ENCODE data around the gene OR4X2. TPM values are rescaled to one million over a fixed set of nuclear protein-coding genes. Genes with fewer than 3 reads are reported as not detected.
"Not testable (repeated sequence)": the region's sequence is repeated elsewhere in the genome, so short reads cannot be mapped to it uniquely, and the experiment has no call there.

The OR4X2 gene, protein sequence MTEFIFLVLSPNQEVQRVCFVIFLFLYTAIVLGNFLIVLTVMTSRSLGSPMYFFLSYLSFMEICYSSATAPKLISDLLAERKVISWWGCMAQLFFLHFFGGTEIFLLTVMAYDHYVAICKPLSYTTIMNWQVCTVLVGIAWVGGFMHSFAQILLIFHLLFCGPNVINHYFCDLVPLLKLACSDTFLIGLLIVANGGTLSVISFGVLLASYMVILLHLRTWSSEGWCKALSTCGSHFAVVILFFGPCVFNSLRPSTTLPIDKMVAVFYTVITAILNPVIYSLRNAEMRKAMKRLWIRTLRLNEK
- polyA plus RNA-seq, result not detected

DNA sequence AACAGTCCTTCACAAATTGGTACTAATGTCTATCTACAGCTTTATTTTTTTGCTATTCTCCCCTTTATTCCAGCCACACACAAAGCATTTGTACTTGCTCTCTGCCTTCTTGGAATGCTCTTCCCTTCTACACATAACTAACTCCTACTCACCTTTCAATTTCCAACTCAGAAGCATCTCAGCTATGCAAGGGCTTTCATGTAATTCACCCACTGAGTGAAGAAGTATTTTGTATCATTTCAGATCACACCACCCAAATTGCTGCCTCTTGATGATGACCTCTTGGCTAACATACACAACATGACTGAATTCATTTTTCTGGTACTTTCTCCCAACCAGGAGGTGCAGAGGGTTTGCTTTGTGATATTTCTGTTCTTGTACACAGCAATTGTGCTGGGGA, at the start of gene OR4X2:
TSS of gene OR4X2 (plus strand) at position 301 of the 400 bp plus-strand sequence. CDS start at position 301, 0 bp downstream.
- Mint-ChIP-seq H3K9me3 (peaks cover 0 to 11% (median 5%) of the 10 kb centered on the region in 3 donors), H3K36me3 (no peaks in the 10 kb centered on the region), H3K27ac (no peak within 1 kb of the TSS), H3K4me1 (no peaks in the 10 kb centered on the region), H3K27me3 (peaks cover 2% of the 10 kb centered on the region), H3K4me3 (no peak within 1 kb of the TSS)

DNA sequence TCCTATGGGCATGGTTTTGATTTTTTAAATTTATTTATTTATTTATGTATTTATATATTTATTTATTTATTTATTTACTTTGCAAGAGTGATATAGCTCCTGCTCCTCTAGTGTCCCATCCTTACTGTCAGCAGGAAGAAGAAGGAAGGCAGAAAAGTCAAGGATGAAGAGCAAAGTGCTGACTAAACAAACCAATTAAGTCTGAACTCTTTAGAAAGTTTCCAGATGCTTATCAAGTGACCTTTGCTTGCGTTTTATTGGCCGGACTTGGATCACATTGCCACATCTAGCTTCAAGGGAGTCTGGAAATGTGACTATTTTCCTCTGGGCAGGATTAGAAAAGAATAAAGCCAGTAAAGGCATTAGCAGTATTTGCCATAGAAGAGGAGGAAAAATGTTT, 37.0 kb upstream of the OR4X2 start:
- Mint-ChIP-seq H3K27me3 (peaks cover 16% of the 10 kb centered on the region), H3K9me3 (peaks cover 0 to 2% (median 0%) of the 10 kb centered on the region in 3 donors), H3K27ac (no peak overlapping the region), H3K4me3 (no peak overlapping the region), H3K4me1 (no peaks in the 10 kb centered on the region), H3K36me3 (peaks cover 2% of the 10 kb centered on the region)

DNA sequence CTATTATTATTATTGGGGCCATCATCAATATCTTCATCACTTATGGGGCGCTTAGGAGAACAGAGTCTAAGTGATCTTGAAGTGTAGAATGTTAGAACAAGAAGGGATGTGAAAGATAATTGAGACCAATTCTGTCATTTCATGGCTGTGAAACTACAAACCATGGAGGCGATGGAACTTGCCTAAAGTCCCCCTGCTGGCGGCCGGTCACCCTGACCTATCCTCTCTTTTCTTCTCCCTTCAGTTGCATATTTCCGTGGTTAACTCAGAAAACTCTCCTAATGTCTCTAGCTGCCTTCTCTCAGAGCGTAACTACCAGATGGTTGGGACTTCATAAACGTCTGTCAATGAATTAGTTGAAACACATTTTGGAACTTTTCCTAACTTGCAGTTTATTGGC, 34.9 kb upstream of the OR4X2 start:
- Mint-ChIP-seq H3K27ac (no peak overlapping the region), H3K4me1 (no peaks in the 10 kb centered on the region), H3K9me3 (no peaks in the 10 kb centered on the region), H3K27me3 (peaks cover 12% of the 10 kb centered on the region), H3K36me3 (peaks cover 2% of the 10 kb centered on the region), H3K4me3 (no peak overlapping the region)

DNA sequence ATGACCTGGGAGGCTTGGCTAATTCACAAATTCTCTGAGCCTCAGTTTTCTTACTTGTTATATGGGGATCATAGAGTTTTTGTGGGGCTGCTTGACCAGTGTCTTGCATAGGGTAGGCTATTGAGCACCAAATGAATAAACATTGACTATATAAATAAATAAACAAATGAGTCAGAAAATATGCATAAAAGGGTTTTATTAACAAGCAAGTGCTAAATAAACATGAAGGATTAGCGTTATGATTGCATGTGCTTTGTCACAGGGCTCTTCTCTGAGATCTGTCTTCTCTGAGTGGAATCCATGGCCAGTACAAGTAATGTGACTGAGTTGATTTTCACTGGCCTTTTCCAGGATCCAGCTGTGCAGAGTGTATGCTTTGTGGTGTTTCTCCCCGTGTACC, 28.4 kb upstream of the OR4X2 start, which contains the start of gene OR4B1:
TSS of gene OR4B1 (plus strand) at position 301 of the 400 bp plus-strand sequence. CDS start at position 301, 0 bp downstream.
- H3K36me3 Mint-ChIP-seq, result peaks cover 2% of the 10 kb centered on the region
- no peaks in the 10 kb centered on the region for H3K27me3 Mint-ChIP-seq
- no peaks in the 10 kb centered on the region for H3K4me1 Mint-ChIP-seq
- H3K4me3 Mint-ChIP-seq, result no peak within 1 kb of the TSS
- H3K9me3 Mint-ChIP-seq, result no peaks in the 10 kb centered on the region
- H3K27ac Mint-ChIP-seq, result no peak within 1 kb of the TSS

DNA sequence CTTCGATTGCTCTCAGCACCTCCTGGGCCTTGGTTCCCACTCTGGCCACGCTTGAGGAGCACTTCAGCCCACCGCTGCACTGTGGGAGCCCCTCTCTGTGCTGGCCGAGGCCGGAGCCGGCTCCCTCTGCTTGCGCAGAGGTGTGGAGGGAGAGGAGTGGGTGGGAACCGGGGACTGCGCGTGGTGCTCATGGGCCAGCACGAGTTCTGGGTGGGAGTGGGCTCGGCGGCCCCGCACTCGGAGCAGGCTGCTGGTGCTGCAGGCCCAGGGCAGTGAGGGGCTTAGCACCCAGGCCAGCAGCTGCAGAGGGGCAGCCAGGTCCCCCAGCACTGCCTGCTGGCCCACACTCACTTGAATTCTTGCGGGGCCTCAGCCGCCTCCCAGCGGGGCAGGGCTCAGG, 16.1 kb upstream of the OR4X2 start:
- peaks cover 3% of the 10 kb centered on the region for H3K27me3 Mint-ChIP-seq
- H3K4me1 Mint-ChIP-seq, result no peaks in the 10 kb centered on the region
- H3K9me3 Mint-ChIP-seq, result peaks cover 2 to 20% (median 6%) of the 10 kb centered on the region in 3 donors
- H3K27ac Mint-ChIP-seq, result no peak overlapping the region
- no peaks in the 10 kb centered on the region for H3K36me3 Mint-ChIP-seq
- H3K4me3 Mint-ChIP-seq, result no peak overlapping the region

DNA sequence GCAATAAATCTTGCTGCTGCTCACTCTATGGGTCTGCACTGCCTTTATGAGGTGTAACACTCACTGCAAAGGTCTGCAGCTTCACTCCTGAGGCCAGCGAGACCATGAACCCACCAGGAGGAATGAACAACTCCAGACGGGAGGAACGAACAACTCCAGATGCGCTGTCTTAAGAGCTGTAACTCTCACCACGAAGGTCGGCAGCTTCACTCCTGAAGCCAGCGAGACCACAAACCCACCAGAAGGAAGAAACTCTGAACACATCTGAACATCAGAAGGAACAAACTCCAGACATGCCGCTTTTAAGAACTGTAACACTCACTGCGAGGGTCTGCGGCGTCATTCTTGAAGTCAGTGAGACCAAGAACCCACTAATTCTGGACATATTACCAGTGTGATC, 14.8 kb upstream of the OR4X2 start:
- not testable (repeated sequence) for H3K36me3 Mint-ChIP-seq, H3K4me3 Mint-ChIP-seq, H3K27me3 Mint-ChIP-seq, H3K27ac Mint-ChIP-seq, H3K4me1 Mint-ChIP-seq
- H3K9me3 Mint-ChIP-seq, result peaks cover 2 to 22% (median 7%) of the 10 kb centered on the region in 3 donors

DNA sequence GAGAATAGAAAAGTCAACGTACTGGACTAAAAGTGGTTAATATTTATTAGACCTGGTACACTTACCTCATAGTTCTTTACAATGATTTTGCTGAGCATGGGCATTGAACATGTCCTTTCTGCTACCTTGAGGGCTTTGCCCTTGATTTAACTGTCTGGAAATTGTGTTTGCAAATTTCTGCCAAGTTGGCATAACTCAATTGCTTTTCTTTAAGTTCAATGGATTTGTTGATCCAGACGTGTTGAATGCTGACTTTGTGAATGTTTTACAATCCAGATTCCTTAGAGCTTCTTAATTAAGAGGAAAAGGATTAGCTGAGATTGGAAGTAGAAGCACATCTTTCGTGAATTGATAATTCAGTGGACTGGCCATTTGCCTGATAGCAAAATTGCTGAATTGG, 7.2 kb upstream of the OR4X2 start:
- H3K4me1 Mint-ChIP-seq, result no peaks in the 10 kb centered on the region
- H3K4me3 Mint-ChIP-seq, result no peak overlapping the region
- H3K27ac Mint-ChIP-seq, result no peak overlapping the region
- H3K36me3 Mint-ChIP-seq, result no peaks in the 10 kb centered on the region
- H3K9me3 Mint-ChIP-seq, result peaks cover 4 to 10% (median 10%) of the 10 kb centered on the region in 3 donors
- H3K27me3 Mint-ChIP-seq, result peaks cover 13% of the 10 kb centered on the region

DNA sequence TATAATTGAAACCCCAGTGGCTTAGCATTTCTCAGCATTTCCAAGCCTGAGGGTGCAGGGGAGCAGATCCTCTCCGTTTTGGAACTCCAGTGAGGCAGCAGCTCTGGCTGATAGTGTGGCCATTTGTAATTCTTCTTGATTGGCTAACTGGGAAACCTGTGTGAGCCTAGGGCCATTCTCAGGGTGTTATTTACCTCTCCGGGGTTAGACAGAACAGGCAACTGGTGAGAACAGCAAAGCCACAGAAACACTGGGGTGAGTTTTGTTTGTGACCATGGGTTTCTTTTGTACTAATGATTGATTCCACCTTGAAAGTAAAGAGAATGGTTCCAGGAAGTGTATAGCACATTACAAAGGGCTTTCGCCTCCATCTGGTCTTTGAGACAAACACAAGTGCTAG, 2.4 kb upstream of the OR4X2 start:
- H3K36me3 Mint-ChIP-seq, result no peaks in the 10 kb centered on the region
- no peaks in the 10 kb centered on the region for H3K4me1 Mint-ChIP-seq
- peaks cover 0 to 5% (median 5%) of the 10 kb centered on the region in 3 donors for H3K9me3 Mint-ChIP-seq
- H3K4me3 Mint-ChIP-seq, result no peak overlapping the region
- H3K27ac Mint-ChIP-seq, result no peak overlapping the region
- H3K27me3 Mint-ChIP-seq, result peaks cover 2% of the 10 kb centered on the region

DNA sequence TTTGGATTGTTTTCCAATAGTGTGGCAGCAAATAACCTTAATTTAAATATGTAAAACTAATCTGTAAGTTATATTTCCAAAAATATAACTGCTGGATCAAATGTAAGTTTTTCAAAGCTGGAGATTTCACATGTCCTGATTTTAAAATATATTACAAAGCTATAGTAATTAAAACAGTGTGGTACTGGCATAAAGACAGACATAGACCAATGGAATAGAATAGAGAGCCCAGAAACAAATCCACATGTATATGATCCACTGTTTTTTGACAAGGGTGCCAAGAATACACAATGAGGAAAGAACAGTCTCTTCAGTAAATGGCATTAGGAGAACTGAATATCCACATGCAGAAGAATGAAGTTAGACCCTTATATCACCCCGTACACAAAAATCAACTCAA, 4.0 kb downstream of the OR4X2 start:
- Mint-ChIP-seq H3K27ac (no peak overlapping the region), H3K9me3 (peaks cover 2 to 15% (median 3%) of the 10 kb centered on the region in 3 donors), H3K4me3 (no peak overlapping the region), H3K36me3 (no peaks in the 10 kb centered on the region), H3K27me3 (peaks cover 2% of the 10 kb centered on the region), H3K4me1 (no peaks in the 10 kb centered on the region)

DNA sequence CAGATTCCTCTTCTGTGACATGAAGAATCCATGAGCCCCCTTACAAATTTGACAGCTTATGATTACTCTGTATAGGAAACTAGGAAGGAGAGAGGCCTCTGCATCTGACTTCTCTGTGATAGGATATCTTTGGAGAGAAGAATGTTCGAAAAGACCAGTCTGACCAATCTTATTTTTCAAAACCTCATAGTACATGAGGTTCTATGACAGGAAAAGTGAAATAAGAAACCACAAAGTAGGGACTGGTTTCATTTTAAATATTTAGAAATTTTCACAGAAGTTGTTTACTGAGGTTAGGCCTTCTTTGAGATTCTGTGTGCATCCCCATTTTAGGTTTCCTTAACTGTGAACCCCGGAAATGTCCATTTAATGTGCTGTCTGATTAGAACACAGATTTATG, 16.7 kb downstream of the OR4X2 start:
- Mint-ChIP-seq H3K4me1 (no peaks in the 10 kb centered on the region), H3K4me3 (no peak overlapping the region), H3K27ac (no peak overlapping the region), H3K9me3 (peaks cover 0 to 1% (median 1%) of the 10 kb centered on the region in 3 donors), H3K36me3 (no peaks in the 10 kb centered on the region), H3K27me3 (peaks cover 4% of the 10 kb centered on the region)

DNA sequence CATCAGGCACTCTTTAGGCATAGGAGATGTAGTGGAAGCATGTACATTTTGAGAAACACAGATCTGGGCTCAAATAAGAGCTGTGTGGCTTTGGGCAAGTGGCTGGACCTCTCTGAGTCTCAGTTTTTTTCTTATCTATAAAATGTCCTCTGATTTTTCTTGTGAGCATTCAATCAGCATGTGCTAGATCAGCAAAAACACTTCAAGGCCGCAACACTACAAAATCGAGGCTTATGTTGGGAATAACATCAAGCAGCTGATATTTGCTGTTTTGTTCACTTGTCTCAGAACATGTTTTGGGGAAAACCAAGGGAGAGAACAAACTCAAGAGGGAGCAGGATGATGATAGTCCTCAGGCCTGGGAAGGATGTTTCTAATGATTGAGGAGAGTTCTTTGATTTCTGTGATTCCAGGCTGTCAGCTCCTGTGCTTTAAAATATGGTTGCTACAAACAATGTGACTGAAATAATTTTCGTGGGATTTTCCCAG, 18.6 kb downstream of the OR4X2 start, which contains the start of gene OR4X1:
TSS of gene OR4X1 (plus strand) at position 439 of the 489 bp plus-strand sequence. CDS start at position 439, 0 bp downstream.
- Mint-ChIP-seq H3K4me1 (no peaks in the 10 kb centered on the region), H3K36me3 (no peaks in the 10 kb centered on the region), H3K27ac (no peak within 1 kb of the TSS), H3K9me3 (peaks cover 0 to 1% (median 0%) of the 10 kb centered on the region in 3 donors), H3K4me3 (no peak within 1 kb of the TSS), H3K27me3 (no peaks in the 10 kb centered on the region)

DNA sequence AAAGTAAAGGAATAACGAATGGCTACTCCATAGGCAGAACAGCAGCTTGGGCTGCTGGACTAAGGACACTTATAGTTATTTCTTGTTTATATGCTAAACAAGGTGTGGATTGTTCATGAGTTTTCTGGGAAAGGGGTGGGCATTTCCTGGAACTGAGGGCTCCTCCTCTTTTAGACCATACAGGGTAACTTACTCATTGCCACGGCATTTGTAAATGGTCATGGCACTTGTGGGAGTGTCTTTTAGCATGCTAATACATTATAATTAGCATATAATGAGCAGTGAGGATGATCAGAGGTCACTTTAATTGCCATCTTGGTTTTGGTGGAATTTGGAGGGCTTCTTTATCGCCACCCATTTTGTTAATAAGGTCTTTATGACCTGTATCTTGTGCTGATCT, 25.7 kb downstream of the OR4X2 start:
- Mint-ChIP-seq H3K27me3 (no peaks in the 10 kb centered on the region), H3K4me1 (no peaks in the 10 kb centered on the region), H3K36me3 (no peaks in the 10 kb centered on the region), H3K9me3 (peaks cover 0 to 2% (median 0%) of the 10 kb centered on the region in 3 donors), H3K4me3 (no peak overlapping the region), H3K27ac (no peak overlapping the region)

DNA sequence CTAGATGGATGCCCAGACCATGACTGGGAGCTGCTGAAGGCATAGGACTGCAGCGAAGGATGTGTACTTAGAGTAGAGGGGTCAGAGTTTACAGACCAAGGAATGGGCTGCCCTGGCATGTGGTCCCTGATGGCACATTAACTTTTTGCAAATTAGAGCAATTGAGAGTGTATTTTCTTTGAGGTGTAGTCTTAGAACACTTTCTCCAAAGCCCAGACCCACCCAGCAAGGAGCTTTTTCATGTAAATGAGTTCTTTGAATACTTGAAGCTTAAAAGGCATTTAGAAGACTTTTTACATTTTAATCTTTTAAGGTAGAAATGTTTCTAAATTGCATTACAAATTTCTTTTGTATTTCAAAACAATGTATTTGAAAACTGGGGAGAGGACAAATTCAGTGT, 27.7 kb downstream of the OR4X2 start:
- Mint-ChIP-seq H3K4me3 (no peak overlapping the region), H3K36me3 (no peaks in the 10 kb centered on the region), H3K4me1 (no peaks in the 10 kb centered on the region), H3K27me3 (no peaks in the 10 kb centered on the region), H3K9me3 (peaks cover 0 to 2% (median 0%) of the 10 kb centered on the region in 3 donors), H3K27ac (no peak overlapping the region)

Measured in IgD-negative memory B cell (primary cell).